HepG2 (cell line): ENCODE data around the gene C19orf38. TPM values are rescaled to one million over a fixed set of nuclear protein-coding genes. Genes with fewer than 3 reads are reported as not detected.

ENCODE experiments used
- BCL6 ChIP-seq: IDR thresholded peaks from 2 replicates; pipeline ENCODE4 v1.6.1; 2016; ENCODE audit warnings: missing genetic modification reagents, missing compliant biosample characterization
- CREM ChIP-seq, 2 experiments: sonication (generic) in 1 of 2; formaldehyde crosslinking in 1 of 2; IDR thresholded peaks; 2 replicates each; pipeline versions ENCODE4 v1.4.0 to v1.6.1; 2016 to 2020; ENCODE audit warnings: antibody characterized with exemption in 1 of 2, mild to moderate bottlenecking in 1 of 2, missing genetic modification reagents in 1 of 2
- DPF2 ChIP-seq: sonication (generic); formaldehyde crosslinking; IDR thresholded peaks from 2 replicates; pipeline ENCODE4 v1.4.0; 2020; ENCODE audit warnings: mild to moderate bottlenecking, low read depth, missing genetic modification reagents, borderline replicate concordance
- FOXJ3 ChIP-seq: sonication (generic); formaldehyde crosslinking; IDR thresholded peaks from 2 replicates; pipeline ENCODE4 v1.4.0; 2020; ENCODE audit warnings: missing genetic modification reagents, mild to moderate bottlenecking, borderline replicate concordance
- KMT2A ChIP-seq: sonication (generic); formaldehyde crosslinking; IDR thresholded peaks from 2 replicates; pipeline ENCODE4 v1.4.0; 2020; ENCODE audit warnings: missing genetic modification reagents
- MAZ ChIP-seq, 2 experiments: sonication (generic) in 1 of 2; formaldehyde crosslinking in 1 of 2; IDR thresholded peaks; 2 replicates each; pipeline versions ENCODE4 v1.5.0 to v1.6.1; 2012 to 2020; ENCODE audit warnings: low read depth in 2 of 2, mild to moderate bottlenecking in 2 of 2, borderline replicate concordance in 1 of 2, improper control_type of control experiment in 1 of 2, low read length in 1 of 2, missing genetic modification reagents in 1 of 2, moderate library complexity in 1 of 2
- MZF1 ChIP-seq: sonication (generic); formaldehyde crosslinking; IDR thresholded peaks from 2 replicates; pipeline ENCODE4 v1.8.1; 2023; ENCODE audit warnings: mild to moderate bottlenecking, missing genetic modification reagents, borderline replicate concordance
- PHF20 ChIP-seq: sonication (generic); formaldehyde crosslinking; IDR thresholded peaks from 2 replicates; pipeline ENCODE4 v1.5.0; 2020; ENCODE audit warnings: mild to moderate bottlenecking, missing genetic modification reagents
- POLR2G ChIP-seq: fragments of 200-400 bp; formaldehyde crosslinking; IDR thresholded peaks from 2 replicates; pipeline ENCODE4 v1.6.1; 2018; ENCODE audit warnings: mild to moderate bottlenecking, low read depth, low read length, moderate library complexity
- RARG ChIP-seq: sonication (generic); formaldehyde crosslinking; IDR thresholded peaks from 2 replicates; pipeline ENCODE4 v1.4.0; 2020; ENCODE audit warnings: low read depth, mild to moderate bottlenecking, missing genetic modification reagents
- RBFOX2 ChIP-seq: fragments of 200-400 bp; formaldehyde crosslinking; IDR thresholded peaks from 2 replicates; pipeline ENCODE4 v1.6.1; 2017; ENCODE audit warnings: low read depth, mild to moderate bottlenecking, low read length
- REL ChIP-seq: sonication (generic); formaldehyde crosslinking; conservative IDR thresholded peaks from 2 replicates; pipeline ENCODE4 v1.8.0; 2022; ENCODE audit warnings: mild to moderate bottlenecking, missing genetic modification reagents, moderate library complexity
- SALL1 ChIP-seq: sonication (generic); formaldehyde crosslinking; IDR thresholded peaks from 2 replicates; pipeline ENCODE4 v1.8.0; 2022; ENCODE audit warnings: mild to moderate bottlenecking, missing genetic modification reagents
- SP4 ChIP-seq: sonication (generic); formaldehyde crosslinking; IDR thresholded peaks from 2 replicates; pipeline ENCODE4 v1.8.1; 2023; ENCODE audit warnings: mild to moderate bottlenecking, missing genetic modification reagents
- TARDBP ChIP-seq: sonication (generic); formaldehyde crosslinking; IDR thresholded peaks from 2 replicates; pipeline ENCODE4 v1.8.0; 2022; ENCODE audit warnings: mild to moderate bottlenecking, missing genetic modification reagents
- TOPORS ChIP-seq: sonication (generic); formaldehyde crosslinking; IDR thresholded peaks from 2 replicates; pipeline ENCODE4 v1.8.0; 2023; ENCODE audit warnings: mild to moderate bottlenecking, missing genetic modification reagents
- ZNF335 ChIP-seq: sonication (generic); formaldehyde crosslinking; IDR thresholded peaks from 2 replicates; pipeline ENCODE4 v1.4.0; 2020; ENCODE audit warnings: missing genetic modification reagents
- ZNF879 ChIP-seq: sonication (generic); formaldehyde crosslinking; IDR thresholded peaks from 2 replicates; pipeline ENCODE4 v1.8.1; 2023; ENCODE audit warnings: missing genetic modification reagents
- ZSCAN30 ChIP-seq: sonication (generic); formaldehyde crosslinking; IDR thresholded peaks from 2 replicates; pipeline ENCODE4 v1.5.0; 2020; ENCODE audit warnings: mild to moderate bottlenecking, missing genetic modification reagents
- ZSCAN31 ChIP-seq: sonication (generic); formaldehyde crosslinking; IDR thresholded peaks from 2 replicates; pipeline ENCODE4 v1.5.0; 2020; ENCODE audit warnings: low read depth, mild to moderate bottlenecking, missing genetic modification reagents
- polyA plus RNA-seq, 8 experiments: library from polyadenylated mRNA; depleted of rRNA in 3 of 8; stranded (reverse) in 7 of 8; unstranded in 1 of 8; fragments of >200 nt; fragmentation: Illumina TruSeq in 4 of 8; extraction: Trizol in 4 of 8; gene quantifications; 2 replicates each; pipeline versions ENCODE4 v1.2.1 to v1.2.3, GENCODE V29; 2011 to 2016; ENCODE audit warnings: low read depth in 4 of 8, missing spikeins in 1 of 8, mixed read lengths in 1 of 8; ENCODE audit not compliant: insufficient read depth in 1 of 8
- total RNA-seq, 5 experiments: library from RNA; depleted of rRNA; stranded (reverse); fragments of >200 nt; fragmentation: Illumina TruSeq; extraction: Trizol; gene quantifications; 2 replicates each; pipeline ENCODE4 v1.2.3, GENCODE V29; 2016; ENCODE audit warnings: low read depth in 1 of 5
- TF ChIP-seq, protein P1 (sequence below): sonication (generic); formaldehyde crosslinking; IDR thresholded peaks from 2 replicates; pipeline ENCODE4 v1.5.1; 2020; ENCODE audit warnings: missing genetic modification reagents, mild to moderate bottlenecking, borderline replicate concordance
- TF ChIP-seq, protein P2 (sequence below), 2 experiments: fragments of 450-650 bp in 1 of 2; sonication (generic) in 1 of 2; formaldehyde crosslinking; IDR thresholded peaks; 2 replicates each; pipeline versions ENCODE4 v1.5.0 to v1.8.0; 2020 to 2022; ENCODE audit warnings: mild to moderate bottlenecking in 1 of 2, missing genetic modification reagents in 1 of 2
- TF ChIP-seq, protein P3 (sequence below): sonication (generic); formaldehyde crosslinking; IDR thresholded peaks from 2 replicates; pipeline ENCODE4 v1.8.1; 2023; ENCODE audit warnings: mild to moderate bottlenecking, inconsistent platforms, moderate library complexity, missing genetic modification reagents, borderline replicate concordance
- TF ChIP-seq, protein P4 (sequence below): sonication (generic); formaldehyde crosslinking; IDR thresholded peaks from 2 replicates; pipeline ENCODE4 v1.4.0; 2020; ENCODE audit warnings: missing genetic modification reagents
- TF ChIP-seq, protein P5 (sequence below): IDR thresholded peaks from 2 replicates; pipeline ENCODE4 v1.6.1; 2016; ENCODE audit warnings: missing genetic modification reagents, missing compliant biosample characterization

The C19orf38 gene
- total and polyA plus RNA-seq, 2 of the 13 experiments (the other 11 are each of a cell fraction or from before 2014, with no cell fraction given), result 0.11 TPM; not detected in 1

DNA sequence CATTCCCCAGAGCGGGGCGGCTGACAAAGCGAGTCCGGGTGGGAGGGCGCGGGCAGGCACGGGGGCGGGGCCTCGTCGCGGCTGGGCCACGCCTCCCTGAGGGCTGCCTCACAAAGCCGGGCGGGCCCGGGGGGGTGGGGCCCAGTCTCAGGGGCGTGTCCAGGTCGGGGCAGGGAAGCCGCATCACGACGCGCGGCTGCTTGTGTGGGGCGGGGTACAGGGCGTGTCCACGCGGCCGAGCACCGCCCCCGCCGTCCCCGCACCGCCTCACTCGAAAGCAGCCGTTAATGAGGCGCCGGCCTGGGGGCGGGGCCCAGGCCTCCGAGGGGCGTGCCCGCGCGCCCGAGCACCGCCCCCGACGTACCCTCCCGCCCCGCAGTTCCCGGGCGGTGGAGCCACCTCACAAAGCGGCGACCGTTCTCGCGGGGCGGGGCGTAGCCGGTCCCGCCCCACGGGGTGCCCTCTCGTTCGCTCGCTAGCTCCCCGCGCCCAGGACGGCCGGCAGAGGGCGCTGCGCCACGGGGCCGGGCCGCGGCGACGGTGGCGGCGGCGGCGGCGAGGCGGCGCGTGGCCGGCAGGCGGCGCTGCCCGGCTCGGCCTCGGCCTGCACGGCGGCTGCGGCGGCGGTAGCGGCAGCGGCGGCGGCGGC, 22.9 kb downstream of the C19orf38 start, which contains the start of gene CARM1 (continued):
- TF ChIP-seq, protein P1, sequence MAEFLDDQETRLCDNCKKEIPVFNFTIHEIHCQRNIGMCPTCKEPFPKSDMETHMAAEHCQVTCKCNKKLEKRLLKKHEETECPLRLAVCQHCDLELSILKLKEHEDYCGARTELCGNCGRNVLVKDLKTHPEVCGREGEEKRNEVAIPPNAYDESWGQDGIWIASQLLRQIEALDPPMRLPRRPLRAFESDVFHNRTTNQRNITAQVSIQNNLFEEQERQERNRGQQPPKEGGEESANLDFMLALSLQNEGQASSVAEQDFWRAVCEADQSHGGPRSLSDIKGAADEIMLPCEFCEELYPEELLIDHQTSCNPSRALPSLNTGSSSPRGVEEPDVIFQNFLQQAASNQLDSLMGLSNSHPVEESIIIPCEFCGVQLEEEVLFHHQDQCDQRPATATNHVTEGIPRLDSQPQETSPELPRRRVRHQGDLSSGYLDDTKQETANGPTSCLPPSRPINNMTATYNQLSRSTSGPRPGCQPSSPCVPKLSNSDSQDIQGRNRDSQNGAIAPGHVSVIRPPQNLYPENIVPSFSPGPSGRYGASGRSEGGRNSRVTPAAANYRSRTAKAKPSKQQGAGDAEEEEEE (CRISPR knock-in tag), result no peak
- TF ChIP-seq ZSCAN30 (CRISPR knock-in tag) (no peak), CREM (IDR thresholded peaks at IDR 0.05) (peak; percentile 16; the same call in 1 of the 2 replicates), CREM (CRISPR knock-in tag; IDR thresholded peaks at IDR 0.05) (no peak), FOXJ3 (CRISPR knock-in tag) (no peak), ZNF879 (CRISPR knock-in tag) (no peak), MAZ (IDR thresholded peaks at IDR 0.05; ENCODE audit: borderline replicate concordance, low read depth, low read length) (peak; percentile 35; the same call in 1 of the 2 replicates), MAZ (CRISPR knock-in tag; IDR thresholded peaks at IDR 0.05; ENCODE audit: low read depth) (no peak; the same call in 1 of the 2 replicates), TARDBP (CRISPR knock-in tag) (0 out of 2 replicates have a peak, but pooled peaks have one; percentile 47), RBFOX2 (no peak; the same call in 1 of the 2 replicates), DPF2 (no peak), PHF20 (CRISPR knock-in tag) (peak; percentile 43; the same call in 1 of the 2 replicates), REL (CRISPR knock-in tag) (no peak), POLR2G (no peak), SP4 (CRISPR knock-in tag) (peak; percentile 100), ZSCAN31 (CRISPR knock-in tag) (no peak), BCL6 (CRISPR knock-in tag) (no peak), ZNF335 (CRISPR knock-in tag) (no peak), KMT2A (CRISPR knock-in tag) (no peak), RARG (no peak), MZF1 (CRISPR knock-in tag) (no peak), TOPORS (CRISPR knock-in tag) (no peak), SALL1 (CRISPR knock-in tag) (peak; percentile 27; the same call in 1 of the 2 replicates)
- TF ChIP-seq, protein P2, sequence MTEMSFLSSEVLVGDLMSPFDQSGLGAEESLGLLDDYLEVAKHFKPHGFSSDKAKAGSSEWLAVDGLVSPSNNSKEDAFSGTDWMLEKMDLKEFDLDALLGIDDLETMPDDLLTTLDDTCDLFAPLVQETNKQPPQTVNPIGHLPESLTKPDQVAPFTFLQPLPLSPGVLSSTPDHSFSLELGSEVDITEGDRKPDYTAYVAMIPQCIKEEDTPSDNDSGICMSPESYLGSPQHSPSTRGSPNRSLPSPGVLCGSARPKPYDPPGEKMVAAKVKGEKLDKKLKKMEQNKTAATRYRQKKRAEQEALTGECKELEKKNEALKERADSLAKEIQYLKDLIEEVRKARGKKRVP (CRISPR knock-in tag; IDR thresholded peaks at IDR 0.05), result no peak
- TF ChIP-seq, protein P3, sequence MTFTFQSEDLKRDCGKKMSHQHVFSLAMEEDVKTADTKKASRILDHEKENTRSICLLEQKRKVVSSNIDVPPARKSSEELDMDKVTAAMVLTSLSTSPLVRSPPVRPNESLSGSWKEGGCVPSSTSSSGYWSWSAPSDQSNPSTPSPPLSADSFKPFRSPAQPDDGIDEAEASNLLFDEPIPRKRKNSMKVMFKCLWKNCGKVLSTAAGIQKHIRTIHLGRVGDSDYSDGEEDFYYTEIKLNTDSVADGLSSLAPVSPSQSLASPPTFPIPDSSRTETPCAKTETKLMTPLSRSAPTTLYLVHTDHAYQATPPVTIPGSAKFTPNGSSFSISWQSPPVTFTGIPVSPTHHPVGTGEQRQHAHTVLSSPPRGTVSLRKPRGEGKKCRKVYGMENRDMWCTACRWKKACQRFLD (CRISPR knock-in tag), result no peak
- TF ChIP-seq, protein P4, sequence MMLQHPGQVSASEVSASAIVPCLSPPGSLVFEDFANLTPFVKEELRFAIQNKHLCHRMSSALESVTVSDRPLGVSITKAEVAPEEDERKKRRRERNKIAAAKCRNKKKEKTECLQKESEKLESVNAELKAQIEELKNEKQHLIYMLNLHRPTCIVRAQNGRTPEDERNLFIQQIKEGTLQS (CRISPR knock-in tag), result no peak
- TF ChIP-seq, protein P5, sequence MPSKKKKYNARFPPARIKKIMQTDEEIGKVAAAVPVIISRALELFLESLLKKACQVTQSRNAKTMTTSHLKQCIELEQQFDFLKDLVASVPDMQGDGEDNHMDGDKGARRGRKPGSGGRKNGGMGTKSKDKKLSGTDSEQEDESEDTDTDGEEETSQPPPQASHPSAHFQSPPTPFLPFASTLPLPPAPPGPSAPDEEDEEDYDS, result peak; percentile 77
